CD14-positive monocyte (primary cell): ENCODE results near the gene ADAMTS9. TPM values are rescaled to one million over a fixed set of nuclear protein-coding genes. Genes with fewer than 3 reads are reported as not detected.

ENCODE experiments used
- DNase-seq, 3 donors: peaks; one replicate each; pipeline ENCODE4 v3.0.0-alpha.2; 2011 to 2022
- H2AFZ ChIP-seq: 2 replicates; pipeline ENCODE4 v1.6.0; 2012; ENCODE audit warnings: mild to moderate bottlenecking, low read depth, low read length, inconsistent platforms; ENCODE audit not compliant: insufficient read depth, poor library complexity, severe bottlenecking
- H3K27ac ChIP-seq, 2 donors: 1 replicate in 1 of 2; 2 replicates in 1 of 2; pipeline ENCODE4 v1.5.1; 2012 to 2013; ENCODE audit warnings: low read length in 2 of 2, control low read depth in 1 of 2, inconsistent platforms in 1 of 2, low read depth in 1 of 2, mild to moderate bottlenecking in 1 of 2
- H3K27me3 ChIP-seq, 2 donors: one replicate each; pipeline versions ENCODE4 v1.6.0 to v1.6.1; 2011 to 2013; ENCODE audit warnings: low read length in 2 of 2; ENCODE audit not compliant: control insufficient read depth in 2 of 2, insufficient read depth in 2 of 2
- H3K36me3 ChIP-seq, 2 donors: replicated peaks in 1 of 2; 1 replicate in 1 of 2; 2 replicates in 1 of 2; pipeline versions ENCODE4 v1.5.1 to v1.6.1; 2012 to 2013; ENCODE audit warnings: low read length in 2 of 2, control low read depth in 1 of 2, inconsistent platforms in 1 of 2, mild to moderate bottlenecking in 1 of 2; ENCODE audit not compliant: insufficient read depth in 2 of 2, control insufficient read depth in 1 of 2
- H3K4me1 ChIP-seq, 2 donors: 1 replicate in 1 of 2; 2 replicates in 1 of 2; pipeline versions ENCODE4 v1.5.1 to v1.6.1; 2012 to 2013; ENCODE audit warnings: low read length in 2 of 2, control low read depth in 1 of 2, inconsistent platforms in 1 of 2, mild to moderate bottlenecking in 1 of 2, moderate library complexity in 1 of 2; ENCODE audit not compliant: insufficient read depth in 2 of 2, control insufficient read depth in 1 of 2
- H3K4me2 ChIP-seq: replicated peaks from 2 replicates; pipeline ENCODE3; 2012; ENCODE audit warnings: low read length, moderate library complexity, mild to moderate bottlenecking; ENCODE audit not compliant: poor library complexity, severe bottlenecking; ENCODE audit errors: extremely low read depth
- H3K4me3 ChIP-seq, 3 experiments: fragments of 200-600 bp in 1 of 3; sonication (generic) in 1 of 3; replicated peaks in 1 of 3; 1 replicate in 2 of 3; 2 replicates in 1 of 3; pipeline ENCODE4 v1.5.1; 2011 to 2013; ENCODE audit warnings: low read length in 3 of 3, mild to moderate bottlenecking in 3 of 3, control low read depth in 2 of 3, low read depth in 2 of 3, inconsistent platforms in 1 of 3, moderate library complexity in 1 of 3
- H3K79me2 ChIP-seq: 2 replicates; pipeline ENCODE4 v1.6.0; 2012; ENCODE audit warnings: mild to moderate bottlenecking, control low read depth, inconsistent platforms, low read length, moderate library complexity; ENCODE audit not compliant: insufficient read depth
- H3K9ac ChIP-seq: 2 replicates; pipeline ENCODE4 v1.6.0; 2017; ENCODE audit warnings: low read length, mild to moderate bottlenecking; ENCODE audit not compliant: insufficient read depth, poor library complexity, severe bottlenecking
- H3K9me3 ChIP-seq, 2 donors: replicated peaks in 1 of 2; 1 replicate in 1 of 2; 2 replicates in 1 of 2; pipeline versions ENCODE4 v1.5.1 to v1.6.1; 2012 to 2013; ENCODE audit warnings: low read length in 2 of 2, control low read depth in 1 of 2; ENCODE audit not compliant: control insufficient read depth in 1 of 2, insufficient read depth in 1 of 2
- H4K20me1 ChIP-seq: 2 replicates; pipeline ENCODE4 v1.6.0; 2012; ENCODE audit warnings: mild to moderate bottlenecking, low read length, control low read depth, moderate library complexity; ENCODE audit not compliant: insufficient read depth
- H3K27ac Mint-ChIP-seq, 7 donors: one replicate each; pipeline ENCODE4 v1.8.0; 2020; ENCODE audit warnings: mild to moderate bottlenecking in 7 of 7, mixed read lengths in 7 of 7, moderate library complexity in 6 of 7, inconsistent platforms in 2 of 7
- H3K27me3 Mint-ChIP-seq, 3 donors: one replicate each; pipeline ENCODE4 v1.8.0; 2021 to 2022; ENCODE audit warnings: low read depth in 3 of 3, mild to moderate bottlenecking in 3 of 3, mixed read lengths in 3 of 3, moderate library complexity in 3 of 3, inconsistent platforms in 1 of 3
- H3K36me3 Mint-ChIP-seq, 2 donors: one replicate each; pipeline ENCODE4 v1.8.0; 2020; ENCODE audit warnings: mixed read lengths in 2 of 2, inconsistent platforms in 1 of 2, mild to moderate bottlenecking in 1 of 2
- H3K4me1 Mint-ChIP-seq: one replicate; pipeline ENCODE4 v1.8.0; 2020; ENCODE audit warnings: mild to moderate bottlenecking, mixed read lengths
- H3K4me3 Mint-ChIP-seq, 2 donors: one replicate each; pipeline ENCODE4 v1.8.0; 2020; ENCODE audit warnings: mild to moderate bottlenecking in 2 of 2, mixed read lengths in 2 of 2, moderate library complexity in 1 of 2
- H3K9me3 Mint-ChIP-seq, 7 donors: one replicate each; pipeline ENCODE4 v1.8.0; 2020 to 2022; ENCODE audit warnings: mixed read lengths in 7 of 7, mild to moderate bottlenecking in 6 of 7, moderate library complexity in 6 of 7, inconsistent platforms in 2 of 7
- WGBS: methylation state at CpG from one replicate; pipeline ENCODE4 v1.1.5; 2013; ENCODE audit warnings: missing lambda C conversion rate; ENCODE audit not compliant: insufficient coverage; 5-methylcytosine and 5-hydroxymethylcytosine counted together
- intact Hi-C, 2 donors: fragments of 100-400 bp; cut with micrococcal nuclease; formaldehyde crosslinking; loops; one replicate each; pipeline versions ENCODE4 v1.15.0 to v1.15.1; 2023
- polyA plus RNA-seq, 3 donors: library from polyadenylated mRNA; depleted of rRNA in 1 of 3; unstranded in 2 of 3; stranded (reverse) in 1 of 3; fragments of 300-500 nt in 2 of 3; fragments of >200 nt in 1 of 3; fragmentation: Illumina TruSeq in 2 of 3; gene quantifications; 1 replicate in 2 of 3; 2 replicates in 1 of 3; pipeline ENCODE4 v1.2.3, GENCODE V29; 2012 to 2021
- TF ChIP-seq, protein P1 (sequence below): fragments of 200-600 bp; IDR thresholded peaks from one replicate; pipeline ENCODE4 v1.8.0; 2022; ENCODE audit warnings: antibody characterized with exemption, mild to moderate bottlenecking

ADAMTS9 gene
- polyA plus RNA-seq, 3 donors: not detected

DNA sequence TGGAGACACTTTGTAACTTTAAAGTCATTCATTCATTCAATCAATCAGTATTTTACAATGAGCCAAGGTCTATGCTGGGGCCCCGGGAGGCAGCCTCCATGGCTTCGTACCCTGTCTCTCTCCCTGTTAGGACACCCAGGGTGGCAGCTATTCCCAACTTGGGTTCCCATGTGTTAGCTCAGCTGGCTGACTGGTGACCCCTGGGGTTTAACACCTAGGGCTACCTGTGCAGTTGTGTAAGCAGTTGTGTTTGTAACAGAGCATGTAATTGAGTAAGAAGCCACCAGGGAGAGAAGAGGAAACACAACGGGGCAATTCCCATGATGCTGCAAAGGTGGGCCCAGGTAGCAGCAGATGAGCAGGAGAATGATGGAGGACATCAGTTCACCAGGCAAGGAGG lies 132.4 kb downstream of the ADAMTS9 start:
- Histone ChIP-seq H3K27me3 (no peaks in the 10 kb centered on the region), H3K36me3 (no peaks in the 10 kb centered on the region), H3K79me2 (no peaks in the 10 kb centered on the region), H2AFZ (no peak overlapping the region), H3K9me3 (no peaks in the 10 kb centered on the region), H3K4me2 (no peak overlapping the region), H3K4me1 (no peaks in the 10 kb centered on the region), H3K27ac (no peak overlapping the region), H3K4me3 (no peak overlapping the region), H4K20me1 (no peaks in the 10 kb centered on the region), H3K9ac (no peak overlapping the region)
- no peak for DNase-seq
- TF ChIP-seq, protein P1, sequence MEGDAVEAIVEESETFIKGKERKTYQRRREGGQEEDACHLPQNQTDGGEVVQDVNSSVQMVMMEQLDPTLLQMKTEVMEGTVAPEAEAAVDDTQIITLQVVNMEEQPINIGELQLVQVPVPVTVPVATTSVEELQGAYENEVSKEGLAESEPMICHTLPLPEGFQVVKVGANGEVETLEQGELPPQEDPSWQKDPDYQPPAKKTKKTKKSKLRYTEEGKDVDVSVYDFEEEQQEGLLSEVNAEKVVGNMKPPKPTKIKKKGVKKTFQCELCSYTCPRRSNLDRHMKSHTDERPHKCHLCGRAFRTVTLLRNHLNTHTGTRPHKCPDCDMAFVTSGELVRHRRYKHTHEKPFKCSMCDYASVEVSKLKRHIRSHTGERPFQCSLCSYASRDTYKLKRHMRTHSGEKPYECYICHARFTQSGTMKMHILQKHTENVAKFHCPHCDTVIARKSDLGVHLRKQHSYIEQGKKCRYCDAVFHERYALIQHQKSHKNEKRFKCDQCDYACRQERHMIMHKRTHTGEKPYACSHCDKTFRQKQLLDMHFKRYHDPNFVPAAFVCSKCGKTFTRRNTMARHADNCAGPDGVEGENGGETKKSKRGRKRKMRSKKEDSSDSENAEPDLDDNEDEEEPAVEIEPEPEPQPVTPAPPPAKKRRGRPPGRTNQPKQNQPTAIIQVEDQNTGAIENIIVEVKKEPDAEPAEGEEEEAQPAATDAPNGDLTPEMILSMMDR: no peak
- no peak overlapping the region for H3K4me3 Mint-ChIP-seq
- intact Hi-C loops: no loop called here
- H3K36me3 Mint-ChIP-seq: no peaks in the 10 kb centered on the region
- H3K4me1 Mint-ChIP-seq: no peaks in the 10 kb centered on the region
- peaks cover 3 to 19% (median 7%) of the 10 kb centered on the region in 7 donors for H3K9me3 Mint-ChIP-seq
- H3K27ac Mint-ChIP-seq: no peak overlapping the region
- 74% methylated on average over 3 of the region's 3 CpGs for WGBS
- H3K27me3 Mint-ChIP-seq: peaks cover 0 to 2% (median 2%) of the 10 kb centered on the region in 3 donors

DNA sequence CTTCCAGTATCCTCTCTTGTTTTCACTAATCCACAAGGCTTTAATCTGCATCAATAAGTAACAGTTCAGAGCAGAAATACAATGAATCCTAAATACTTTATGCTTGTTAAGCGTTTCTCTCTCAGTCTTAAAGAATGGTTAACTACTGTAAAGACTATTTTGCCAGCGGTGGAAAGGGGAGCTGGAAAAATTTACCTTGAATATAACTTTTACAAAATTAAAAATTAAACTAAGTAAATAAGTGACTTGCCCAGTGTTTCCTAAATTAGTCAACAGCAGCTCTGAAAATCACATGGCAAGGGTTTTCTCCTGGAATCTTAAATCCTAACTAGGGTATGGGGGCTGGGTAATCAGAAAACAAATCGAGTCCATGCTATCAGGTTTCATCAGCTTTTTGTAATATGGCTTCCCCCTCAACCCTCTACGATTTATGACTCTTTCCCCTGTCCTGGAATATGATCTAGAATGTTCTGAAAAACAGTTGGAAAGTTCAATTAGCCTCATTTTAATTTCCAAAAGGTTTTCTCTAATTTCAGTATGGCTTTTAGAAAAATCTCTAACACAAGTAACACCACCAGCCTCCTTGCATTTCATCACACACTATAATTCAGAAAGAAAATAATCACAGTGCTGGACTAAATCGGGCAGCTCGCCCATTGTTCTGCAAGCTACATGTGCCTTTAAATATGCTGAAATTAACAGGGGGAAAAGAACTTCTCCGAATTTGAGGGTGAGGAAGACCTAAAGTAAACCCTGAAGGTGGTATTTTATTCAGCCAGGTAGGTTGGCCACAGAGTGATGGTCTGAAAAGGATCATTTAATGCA lies 133.5 kb downstream of the ADAMTS9 start:
- Histone ChIP-seq H3K79me2 (no peaks in the 10 kb centered on the region), H3K9ac (no peak overlapping the region), H3K9me3 (no peaks in the 10 kb centered on the region), H3K4me2 (no peak overlapping the region), H3K4me3 (no peak overlapping the region), H2AFZ (no peak overlapping the region), H4K20me1 (no peaks in the 10 kb centered on the region), H3K36me3 (no peaks in the 10 kb centered on the region), H3K27me3 (no peaks in the 10 kb centered on the region), H3K27ac (no peak overlapping the region), H3K4me1 (no peaks in the 10 kb centered on the region)
- Mint-ChIP-seq H3K27ac (no peak overlapping the region), H3K9me3 (peaks cover 3 to 20% (median 7%) of the 10 kb centered on the region in 7 donors), H3K27me3 (peaks cover 0 to 2% (median 2%) of the 10 kb centered on the region in 3 donors), H3K36me3 (no peaks in the 10 kb centered on the region), H3K4me1 (no peaks in the 10 kb centered on the region), H3K4me3 (no peak overlapping the region)
- TF ChIP-seq, protein P1: no peak
- intact Hi-C loops: no loop called here
- no CpG with 5 or more reads among the region's 7 CpGs for WGBS
- no peak for DNase-seq
